Measurements from ENCODE around the gene NDRG2.

NDRG2 gene

GRCh38 chr14:20970983-20971704 is 53.7 kb downstream of the NDRG2 start:
- H3K36me3 Mint-ChIP-seq (ENCODE audit: low read depth): no peaks in the 10 kb centered on the region
- H3K4me3 Mint-ChIP-seq: peak overlapping the region; percentile 96
- no peaks in the 10 kb centered on the region for H3K9me3 Mint-ChIP-seq
- TF ChIP-seq CTCF (IDR thresholded peaks at IDR 0.05): peak; percentile 89
- peaks cover 17% of the 10 kb centered on the region for H3K4me1 Mint-ChIP-seq
- peak; percentile 89 for DNase-seq
- H3K27ac Mint-ChIP-seq: peak overlapping the region; percentile 21
- H3K27me3 Mint-ChIP-seq (ENCODE audit: low read depth, poor library complexity): peaks cover 32% of the 10 kb centered on the region

GRCh38 chr14:20970647-20970982 is 54.2 kb downstream of the NDRG2 start:
- H3K9me3 Mint-ChIP-seq: no peaks in the 10 kb centered on the region
- H3K27me3 Mint-ChIP-seq (ENCODE audit: low read depth, poor library complexity): peaks cover 32% of the 10 kb centered on the region
- no peak for TF ChIP-seq CTCF (IDR thresholded peaks at IDR 0.05)
- peak overlapping the region; percentile 96 for H3K4me3 Mint-ChIP-seq
- peaks cover 17% of the 10 kb centered on the region for H3K4me1 Mint-ChIP-seq
- H3K36me3 Mint-ChIP-seq (ENCODE audit: low read depth): no peaks in the 10 kb centered on the region
- no peak overlapping the region for H3K27ac Mint-ChIP-seq
- DNase-seq: no peak

GRCh38 chr14:20969336-20969735 is 55.5 kb downstream of the NDRG2 start:
- no peaks in the 10 kb centered on the region for H3K36me3 Mint-ChIP-seq (ENCODE audit: low read depth)
- no peak for DNase-seq

More at GRCh38 chr14:20969336-20969735, 55.5 kb downstream of the NDRG2 start:
- H3K9me3 Mint-ChIP-seq: no peaks in the 10 kb centered on the region
- H3K4me3 Mint-ChIP-seq: no peak overlapping the region
- H3K4me1 Mint-ChIP-seq: peaks cover 17% of the 10 kb centered on the region
- TF ChIP-seq CTCF (IDR thresholded peaks at IDR 0.05): no peak
- peaks cover 36% of the 10 kb centered on the region for H3K27me3 Mint-ChIP-seq (ENCODE audit: low read depth, poor library complexity)
- H3K27ac Mint-ChIP-seq: no peak overlapping the region
